Large intestine (tissue), 3 donors: ENCODE data around the gene DNAJC4. TPM values are rescaled to one million over a fixed set of nuclear protein-coding genes. Genes with fewer than 3 reads are reported as not detected.

Experiments
- DNase-seq, 2 donors: peaks; one replicate each; pipeline versions ENCODE4 v3.0.0 to v3.0.0-alpha.2; 2013
- H3K27ac ChIP-seq: one replicate; pipeline ENCODE4 v1.5.1; 2013; ENCODE audit warnings: low read length
- H3K27me3 ChIP-seq: 2 replicates; pipeline ENCODE4 v1.6.1; 2013; ENCODE audit warnings: low read length; ENCODE audit not compliant: control insufficient read depth, insufficient read depth
- H3K36me3 ChIP-seq: 2 replicates; pipeline ENCODE4 v1.6.1; 2013; ENCODE audit warnings: low read length; ENCODE audit not compliant: control insufficient read depth, insufficient read depth
- H3K4me1 ChIP-seq: one replicate; pipeline ENCODE4 v1.6.1; 2013; ENCODE audit warnings: low read length; ENCODE audit not compliant: control insufficient read depth, insufficient read depth
- H3K4me3 ChIP-seq: one replicate; pipeline ENCODE4 v1.5.1; 2013; ENCODE audit warnings: low read length
- H3K9me3 ChIP-seq: one replicate; pipeline ENCODE4 v1.6.1; 2013; ENCODE audit warnings: mild to moderate bottlenecking, low read depth, low read length, moderate library complexity; ENCODE audit not compliant: control insufficient read depth
- WGBS: methylation state at CpG from one replicate; pipeline ENCODE4 v1.1.5; 2013; ENCODE audit warnings: low lambda C conversion rate; ENCODE audit not compliant: insufficient coverage; 5-methylcytosine and 5-hydroxymethylcytosine counted together
- polyA plus RNA-seq: library from polyadenylated mRNA; unstranded; fragments of 120-200 nt; gene quantifications from one replicate; pipeline ENCODE4 v1.2.1, GENCODE V29; 2013

The DNAJC4 gene
- polyA plus RNA-seq, 1 donor, result 52.5 TPM

DNA sequence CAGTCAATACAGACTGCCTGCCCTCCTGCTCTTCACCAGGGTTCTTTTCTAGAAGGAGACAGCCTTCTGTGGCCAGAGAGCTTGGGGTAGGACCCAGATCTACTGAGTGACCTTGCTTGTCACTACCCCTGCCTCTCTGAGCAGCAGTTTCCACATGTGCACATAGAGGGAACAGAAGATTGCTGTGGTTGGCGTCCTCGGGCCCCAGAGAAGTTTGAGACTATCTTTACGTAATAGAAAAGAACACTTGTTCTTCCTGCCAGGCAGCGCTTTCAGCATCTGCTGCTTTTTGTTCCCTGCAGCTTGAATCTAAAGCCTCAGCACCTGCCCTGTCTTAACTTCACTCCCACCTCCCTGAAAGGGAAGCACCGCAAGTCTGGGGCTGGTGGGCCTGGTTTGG lies 8.7 kb downstream of the DNAJC4 start:
- H3K36me3 ChIP-seq, result peaks cover 33% of the 10 kb centered on the region
- no peaks in the 10 kb centered on the region for H3K9me3 ChIP-seq
- no peak overlapping the region for H3K4me3 ChIP-seq
- no CpG with 5 or more reads among the region's 5 CpGs for WGBS
- no peaks in the 10 kb centered on the region for H3K27me3 ChIP-seq
- peaks cover 48% of the 10 kb centered on the region for H3K4me1 ChIP-seq
- H3K27ac ChIP-seq, result peak overlapping the region; percentile 14
- no peak for DNase-seq

GRCh38 chr11:64239662-64240434 lies 9.5 kb downstream of the DNAJC4 start:
- Histone ChIP-seq H3K36me3 (peaks cover 37% of the 10 kb centered on the region), H3K9me3 (no peaks in the 10 kb centered on the region), H3K4me1 (peaks cover 50% of the 10 kb centered on the region), H3K27ac (peak overlapping the region; percentile 100), H3K27me3 (no peaks in the 10 kb centered on the region), H3K4me3 (peak overlapping the region; percentile 95)
- 83% methylated on average over 1 of the region's 11 CpGs for WGBS
- no peak for DNase-seq

DNA sequence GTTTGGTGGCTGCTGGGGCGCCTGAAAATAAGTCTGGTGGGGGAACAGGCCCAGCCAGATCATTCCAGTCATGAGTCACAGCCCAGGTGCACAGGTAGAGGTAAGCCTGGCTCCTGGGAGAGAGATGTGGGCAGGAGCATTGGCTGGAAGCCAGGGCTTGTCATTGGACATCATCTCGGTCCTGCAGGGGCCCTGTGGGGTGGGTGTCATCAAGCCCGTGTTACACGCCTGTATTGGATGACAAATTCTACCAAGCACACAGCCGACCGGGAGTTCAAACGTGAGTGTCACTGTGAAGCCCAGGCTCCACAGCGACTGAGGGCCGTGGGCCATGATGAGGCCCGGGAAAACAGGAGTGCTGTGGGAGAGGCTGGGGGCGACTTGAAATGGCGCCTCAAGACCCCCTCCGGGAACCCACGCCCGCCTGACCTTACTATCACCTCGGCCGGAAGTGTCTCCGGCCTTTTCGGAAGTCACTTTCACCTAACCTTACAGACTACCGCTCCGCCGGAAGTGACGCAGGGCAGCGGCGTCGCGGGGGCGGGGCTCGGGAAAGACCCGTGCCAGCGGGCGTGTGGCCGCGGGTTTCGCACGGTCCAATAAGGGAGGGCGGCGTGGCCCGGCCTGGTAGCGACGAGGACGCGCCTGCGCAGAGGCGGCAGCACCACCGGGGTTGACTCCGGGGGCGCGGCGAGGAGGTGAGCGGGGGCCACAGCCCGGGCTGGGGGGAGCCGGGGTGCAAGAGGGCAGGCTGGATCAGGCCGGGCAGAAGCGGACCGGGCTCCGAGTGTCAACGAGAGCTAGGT lies 10.3 kb downstream of the DNAJC4 start, which contains the start of gene FKBP2:
Gene FKBP2 (plus strand): TSS at position 661 of the 806 bp plus-strand sequence. CDS start 1,293 bp downstream, outside the sequence.
- Histone ChIP-seq H3K4me1 (peaks cover 48% of the 10 kb centered on the region), H3K27me3 (no peaks in the 10 kb centered on the region), H3K36me3 (peaks cover 37% of the 10 kb centered on the region), H3K27ac (peak within 1 kb of the TSS; percentile 100), H3K4me3 (peak within 1 kb of the TSS; percentile 95), H3K9me3 (no peaks in the 10 kb centered on the region)
- peak; percentile 98 to 99 for DNase-seq
- WGBS, result no CpG with 5 or more reads among the region's 58 CpGs

DNA sequence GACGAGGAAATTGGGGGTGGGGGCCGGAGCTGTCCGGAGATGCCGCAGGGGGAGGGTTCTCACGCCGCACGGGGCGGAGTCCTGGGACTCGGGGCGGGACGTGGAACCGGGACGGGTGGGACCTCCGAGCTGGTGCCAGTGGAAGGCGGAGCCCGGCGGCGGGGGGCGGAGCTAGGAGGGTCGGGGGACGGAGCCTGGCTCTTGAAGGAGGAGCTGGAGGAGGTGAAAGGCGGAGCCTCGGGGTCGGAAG lies 10.8 kb downstream of the DNAJC4 start:
- peak overlapping the region; percentile 95 for H3K4me3 ChIP-seq
- peaks cover 44% of the 10 kb centered on the region for H3K4me1 ChIP-seq
- peaks cover 33% of the 10 kb centered on the region for H3K36me3 ChIP-seq
- H3K27ac ChIP-seq, result peak overlapping the region; percentile 100
- H3K9me3 ChIP-seq, result no peaks in the 10 kb centered on the region
- WGBS, result no CpG with 5 or more reads among the region's 24 CpGs
- H3K27me3 ChIP-seq, result no peaks in the 10 kb centered on the region
- DNase-seq, result peak in 1 of 2 donors; percentile 100

DNA sequence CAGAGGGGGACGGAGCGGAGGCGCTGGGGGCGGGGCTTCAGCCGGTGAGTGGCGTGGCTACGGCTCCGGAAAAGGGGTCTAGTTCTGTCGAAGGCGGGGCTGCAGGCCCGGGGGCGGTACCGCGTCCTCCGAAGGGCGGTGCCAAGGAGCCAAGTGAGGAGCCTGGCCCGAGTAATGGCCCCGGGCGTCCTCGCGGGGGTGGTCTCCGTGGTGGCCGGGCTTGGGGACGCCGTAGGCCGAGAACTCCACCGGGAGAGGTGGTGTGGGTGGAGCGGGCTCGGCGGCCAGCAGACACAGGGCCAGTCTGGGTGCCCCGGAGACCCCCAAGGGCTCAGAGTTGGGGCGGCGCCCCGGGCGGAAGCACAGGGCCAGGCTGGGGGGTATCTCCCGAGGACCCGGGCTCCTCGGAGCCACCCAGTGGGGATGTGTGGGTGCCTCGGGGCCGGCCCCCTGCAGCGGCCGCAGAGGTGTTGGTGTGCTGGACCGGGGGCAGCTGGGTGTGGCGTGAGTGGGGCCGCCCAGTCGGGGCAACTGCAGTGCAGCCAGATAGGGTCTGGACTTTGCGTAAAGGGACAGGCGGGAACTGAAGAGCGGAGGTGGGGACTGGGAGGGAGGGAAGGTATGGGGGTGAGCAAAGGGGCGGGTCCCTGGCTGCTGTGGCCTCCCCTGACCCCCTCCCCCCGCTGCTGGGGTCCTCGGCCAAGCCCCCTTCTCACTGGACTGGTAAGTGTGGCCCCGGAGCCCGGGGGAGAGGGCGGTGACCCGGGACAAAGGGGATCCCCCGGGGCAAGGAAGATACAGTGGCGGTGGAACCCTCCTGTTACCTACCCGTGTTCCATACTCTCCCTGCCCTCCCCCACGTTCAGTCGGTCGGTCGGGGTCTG lies 11.4 kb downstream of the DNAJC4 start:
- no CpG with 5 or more reads among the region's 63 CpGs for WGBS
- peak overlapping the region; percentile 95 for H3K4me3 ChIP-seq
- H3K4me1 ChIP-seq, result peaks cover 42% of the 10 kb centered on the region
- H3K36me3 ChIP-seq, result peaks cover 33% of the 10 kb centered on the region
- H3K9me3 ChIP-seq, result no peaks in the 10 kb centered on the region
- peak; percentile 82 to 100 for DNase-seq
- no peaks in the 10 kb centered on the region for H3K27me3 ChIP-seq
- H3K27ac ChIP-seq, result peak overlapping the region; percentile 100

- Histone ChIP-seq H3K4me3 (no peak overlapping the region), H3K36me3 (peaks cover 27% of the 10 kb centered on the region), H3K27ac (no peak overlapping the region), H3K4me1 (peaks cover 38% of the 10 kb centered on the region), H3K9me3 (no peaks in the 10 kb centered on the region), H3K27me3 (no peaks in the 10 kb centered on the region)
- no CpG with 5 or more reads among the region's 8 CpGs for WGBS
- DNase-seq, result no peak
Measured at GRCh38 chr11:64243236-64243854, 13.0 kb downstream of the DNAJC4 start.

DNA sequence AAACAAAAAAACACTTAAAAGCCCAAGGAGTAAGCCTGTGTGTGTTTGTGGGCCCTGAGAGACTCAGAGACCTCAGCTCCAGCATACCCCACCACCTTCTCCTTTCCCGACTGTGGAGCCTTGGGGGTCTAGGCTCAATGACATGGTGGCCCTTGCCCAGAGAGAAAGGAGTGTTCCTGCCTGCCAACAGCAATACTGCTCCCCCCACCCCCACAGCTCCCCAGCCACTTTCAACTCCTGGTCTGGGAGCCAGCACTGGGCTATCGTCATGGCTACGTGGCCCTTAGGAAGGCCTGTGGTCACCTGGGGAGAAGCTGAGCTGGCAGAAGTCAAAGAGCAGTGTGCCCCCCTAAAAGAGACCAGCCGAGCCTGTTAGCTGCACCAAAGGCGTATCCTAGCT lies 13.8 kb downstream of the DNAJC4 start:
- no peak for DNase-seq
- H3K36me3 ChIP-seq, result peaks cover 20% of the 10 kb centered on the region
- no peaks in the 10 kb centered on the region for H3K27me3 ChIP-seq
- H3K4me3 ChIP-seq, result no peak overlapping the region
- H3K9me3 ChIP-seq, result no peaks in the 10 kb centered on the region
- no peak overlapping the region for H3K27ac ChIP-seq
- peaks cover 44% of the 10 kb centered on the region for H3K4me1 ChIP-seq
- no CpG with 5 or more reads among the region's 5 CpGs for WGBS

GRCh38 chr11:64244966-64245365 lies 14.6 kb downstream of the DNAJC4 start:
- no peak for DNase-seq
- WGBS, result no CpG with 5 or more reads among the region's 6 CpGs
- H3K4me1 ChIP-seq, result peaks cover 47% of the 10 kb centered on the region

GRCh38 chr11:64245401-64245796 lies 15.1 kb downstream of the DNAJC4 start:
- no peak for DNase-seq
- no peaks in the 10 kb centered on the region for H3K27me3 ChIP-seq
- peaks cover 16% of the 10 kb centered on the region for H3K36me3 ChIP-seq
- H3K4me1 ChIP-seq, result peaks cover 47% of the 10 kb centered on the region
- H3K9me3 ChIP-seq, result no peaks in the 10 kb centered on the region
- peak overlapping the region; percentile 83 for H3K4me3 ChIP-seq
- H3K27ac ChIP-seq, result peak overlapping the region; percentile 89
- no CpG with 5 or more reads among the region's 6 CpGs for WGBS

More at GRCh38 chr11:64244966-64245365, 14.6 kb downstream of the DNAJC4 start:
- Histone ChIP-seq H3K9me3 (no peaks in the 10 kb centered on the region), H3K27me3 (no peaks in the 10 kb centered on the region), H3K4me3 (peak overlapping the region; percentile 83), H3K27ac (peak overlapping the region; percentile 89), H3K36me3 (peaks cover 16% of the 10 kb centered on the region)
